ENCODE measurements around the gene DNASE1L1. TPM values are rescaled to one million over a fixed set of nuclear protein-coding genes. Genes with fewer than 3 reads are reported as not detected.
A peak's percentile ranks its signal among the peaks of the same experiment; 100 is the strongest.

Gene DNASE1L1
- total RNA-seq, 1 donor from 2014 or later, result 9.3 TPM

DNA sequence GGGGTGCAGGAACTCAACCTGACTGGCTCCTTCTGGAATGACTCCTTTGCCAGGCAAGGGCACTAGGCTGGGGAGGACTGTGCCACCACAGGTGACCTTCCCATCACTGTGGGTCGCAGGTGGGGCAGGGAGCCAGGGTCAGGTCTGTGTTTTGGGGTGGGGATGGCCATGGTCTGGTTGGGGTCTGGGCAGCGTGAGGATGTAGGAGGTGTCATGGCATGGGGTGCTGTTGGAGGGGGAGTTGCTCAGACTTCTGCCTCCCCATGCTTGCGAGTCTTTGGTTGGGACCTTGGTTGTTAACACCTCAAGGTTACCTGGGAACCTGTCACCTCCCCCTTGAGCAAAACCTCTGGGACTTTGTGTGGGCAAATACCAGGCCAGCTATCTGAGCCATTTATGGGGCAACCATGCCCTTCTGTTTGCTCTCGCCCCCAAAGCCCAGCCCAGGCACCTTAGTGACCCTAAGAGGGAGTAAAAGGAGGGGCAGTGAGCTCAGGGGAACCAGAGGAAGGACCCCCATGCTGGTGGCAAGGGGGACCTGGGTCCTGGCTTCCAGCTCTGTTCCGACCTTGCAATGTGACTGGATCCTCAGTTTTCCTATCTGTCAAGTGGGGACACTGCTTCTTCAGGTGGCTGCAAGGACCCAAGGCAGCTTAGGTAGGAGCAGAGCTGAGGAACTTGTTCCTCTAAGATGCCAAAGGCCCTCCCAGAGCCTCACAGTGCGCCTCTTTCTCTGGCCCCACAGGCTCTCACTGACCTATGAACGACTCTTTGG is 25.5 kb upstream of the DNASE1L1 start:
- DNase-seq (ENCODE audit: low read depth, low spot score), result no peak
- TF ChIP-seq, protein P1, sequence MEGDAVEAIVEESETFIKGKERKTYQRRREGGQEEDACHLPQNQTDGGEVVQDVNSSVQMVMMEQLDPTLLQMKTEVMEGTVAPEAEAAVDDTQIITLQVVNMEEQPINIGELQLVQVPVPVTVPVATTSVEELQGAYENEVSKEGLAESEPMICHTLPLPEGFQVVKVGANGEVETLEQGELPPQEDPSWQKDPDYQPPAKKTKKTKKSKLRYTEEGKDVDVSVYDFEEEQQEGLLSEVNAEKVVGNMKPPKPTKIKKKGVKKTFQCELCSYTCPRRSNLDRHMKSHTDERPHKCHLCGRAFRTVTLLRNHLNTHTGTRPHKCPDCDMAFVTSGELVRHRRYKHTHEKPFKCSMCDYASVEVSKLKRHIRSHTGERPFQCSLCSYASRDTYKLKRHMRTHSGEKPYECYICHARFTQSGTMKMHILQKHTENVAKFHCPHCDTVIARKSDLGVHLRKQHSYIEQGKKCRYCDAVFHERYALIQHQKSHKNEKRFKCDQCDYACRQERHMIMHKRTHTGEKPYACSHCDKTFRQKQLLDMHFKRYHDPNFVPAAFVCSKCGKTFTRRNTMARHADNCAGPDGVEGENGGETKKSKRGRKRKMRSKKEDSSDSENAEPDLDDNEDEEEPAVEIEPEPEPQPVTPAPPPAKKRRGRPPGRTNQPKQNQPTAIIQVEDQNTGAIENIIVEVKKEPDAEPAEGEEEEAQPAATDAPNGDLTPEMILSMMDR (conservative IDR thresholded peaks at IDR 0.05), result no peak
- no peaks in the 10 kb centered on the region for H3K27me3 Mint-ChIP-seq (ENCODE audit: low read depth)
- H3K4me1 Mint-ChIP-seq, result peaks cover 23% of the 10 kb centered on the region
- H3K9me3 Mint-ChIP-seq, result no peaks in the 10 kb centered on the region
- peaks cover 13% of the 10 kb centered on the region for H3K36me3 Mint-ChIP-seq (ENCODE audit: low read depth)
- H3K27ac Mint-ChIP-seq (ENCODE audit: unreplicated experiment), result no peak overlapping the region
- peak overlapping the region; percentile 31 for H3K4me3 Mint-ChIP-seq

DNA sequence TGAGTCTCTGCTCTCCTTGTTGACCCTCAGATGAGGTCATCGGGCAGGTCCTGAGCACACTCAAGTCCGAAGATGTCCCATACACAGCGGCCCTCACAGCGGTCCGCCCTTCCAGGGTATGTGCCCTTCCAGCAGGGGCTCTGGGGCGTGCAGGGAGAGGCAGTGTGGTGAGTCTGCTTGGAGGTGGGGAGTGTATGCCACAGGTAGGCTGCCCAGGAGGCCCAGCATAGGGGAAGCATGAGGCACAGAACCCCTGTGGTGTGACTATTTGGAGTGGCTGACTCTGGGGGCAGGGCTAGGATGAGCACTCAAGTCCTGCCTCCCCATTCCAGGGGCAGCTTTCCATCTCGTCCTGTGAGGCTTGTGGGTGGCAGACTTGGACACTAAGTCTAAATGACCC is 24.6 kb upstream of the DNASE1L1 start:
- Mint-ChIP-seq H3K4me1 (peaks cover 29% of the 10 kb centered on the region), H3K27me3 (ENCODE audit: low read depth) (no peaks in the 10 kb centered on the region), H3K4me3 (peak overlapping the region; percentile 67), H3K36me3 (ENCODE audit: low read depth) (peaks cover 15% of the 10 kb centered on the region), H3K9me3 (no peaks in the 10 kb centered on the region), H3K27ac (ENCODE audit: unreplicated experiment) (no peak overlapping the region)
- TF ChIP-seq, protein P1 (conservative IDR thresholded peaks at IDR 0.05), result no peak
- DNase-seq (ENCODE audit: low read depth, low spot score), result no peak

DNA sequence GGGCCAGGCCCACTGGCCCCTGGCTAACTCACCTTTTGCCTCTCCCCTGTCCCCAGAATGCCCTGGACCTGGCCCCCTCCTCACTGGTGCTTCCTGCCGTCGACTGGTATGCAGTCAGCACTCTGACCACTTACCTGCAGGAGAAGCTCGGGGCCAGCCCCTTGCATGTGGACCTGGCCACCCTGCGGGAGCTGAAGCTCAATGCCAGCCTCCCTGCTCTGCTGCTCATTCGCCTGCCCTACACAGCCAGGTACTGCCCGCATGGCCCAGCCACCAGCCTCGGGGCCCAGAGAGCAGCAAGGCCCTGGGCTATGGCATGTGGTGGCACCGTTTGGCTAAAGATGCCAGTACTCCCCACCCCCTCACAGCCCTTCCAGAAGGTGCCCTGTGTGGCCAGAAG is 23.2 kb upstream of the DNASE1L1 start:
- peaks cover 15% of the 10 kb centered on the region for H3K36me3 Mint-ChIP-seq (ENCODE audit: low read depth)
- no peaks in the 10 kb centered on the region for H3K27me3 Mint-ChIP-seq (ENCODE audit: low read depth)
- DNase-seq (ENCODE audit: low read depth, low spot score), result no peak
- H3K4me1 Mint-ChIP-seq, result peaks cover 27% of the 10 kb centered on the region
- TF ChIP-seq, protein P1 (conservative IDR thresholded peaks at IDR 0.05), result no peak
- no peaks in the 10 kb centered on the region for H3K9me3 Mint-ChIP-seq
- H3K4me3 Mint-ChIP-seq, result no peak overlapping the region
- no peak overlapping the region for H3K27ac Mint-ChIP-seq (ENCODE audit: unreplicated experiment)

DNA sequence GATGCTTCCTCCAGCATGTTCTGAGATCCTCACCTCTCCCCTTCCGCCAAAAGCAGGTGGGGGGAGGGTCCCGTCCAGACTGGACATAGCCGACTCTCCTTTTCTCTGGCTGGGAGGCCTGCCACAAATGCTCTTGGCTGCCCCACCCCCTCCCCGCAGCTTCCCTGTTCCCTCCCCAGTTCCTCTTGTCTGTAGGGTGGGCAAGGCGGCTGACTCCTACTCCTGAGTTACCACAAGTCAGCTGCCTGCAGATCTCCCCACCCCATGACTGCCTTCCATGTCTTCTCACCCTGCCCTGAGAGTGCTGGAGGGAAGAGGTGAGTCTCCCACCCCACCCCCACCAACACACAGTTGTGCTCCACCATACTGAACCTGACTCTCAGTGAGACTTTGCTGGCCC is 22.3 kb upstream of the DNASE1L1 start:
- H3K9me3 Mint-ChIP-seq, result no peaks in the 10 kb centered on the region
- peaks cover 15% of the 10 kb centered on the region for H3K36me3 Mint-ChIP-seq (ENCODE audit: low read depth)
- no peak overlapping the region for H3K27ac Mint-ChIP-seq (ENCODE audit: unreplicated experiment)
- no peaks in the 10 kb centered on the region for H3K27me3 Mint-ChIP-seq (ENCODE audit: low read depth)
- H3K4me1 Mint-ChIP-seq, result peaks cover 26% of the 10 kb centered on the region
- TF ChIP-seq, protein P1 (conservative IDR thresholded peaks at IDR 0.05), result no peak
- DNase-seq (ENCODE audit: low read depth, low spot score), result no peak
- peak overlapping the region; percentile 61 for H3K4me3 Mint-ChIP-seq

DNA sequence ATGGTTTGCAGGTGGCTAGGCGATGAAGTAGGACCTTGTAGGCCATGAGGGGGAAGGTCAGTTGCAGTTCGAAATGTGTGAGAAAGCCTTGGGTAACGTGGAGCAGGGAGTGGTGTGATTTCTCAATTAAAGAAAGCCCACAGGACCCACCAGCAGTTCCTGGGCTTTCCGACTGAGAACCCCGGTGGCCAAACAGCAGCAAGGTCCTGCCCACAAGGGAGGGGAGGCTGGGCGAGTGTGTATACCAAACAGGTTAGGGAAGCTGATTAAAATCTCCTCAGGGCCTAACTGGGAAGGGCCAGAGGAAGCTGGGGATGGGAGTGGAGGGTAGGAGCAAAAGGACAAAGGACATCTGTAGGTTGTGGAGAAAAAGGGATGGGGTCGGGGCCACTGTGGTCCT is 21.9 kb upstream of the DNASE1L1 start:
- TF ChIP-seq, protein P1 (conservative IDR thresholded peaks at IDR 0.05), result no peak
- Mint-ChIP-seq H3K4me3 (peak overlapping the region; percentile 69), H3K36me3 (ENCODE audit: low read depth) (peaks cover 15% of the 10 kb centered on the region), H3K27ac (ENCODE audit: unreplicated experiment) (no peak overlapping the region), H3K4me1 (peaks cover 22% of the 10 kb centered on the region), H3K27me3 (ENCODE audit: low read depth) (no peaks in the 10 kb centered on the region), H3K9me3 (no peaks in the 10 kb centered on the region)
- DNase-seq (ENCODE audit: low read depth, low spot score), result no peak

Data from neural crest cell (in vitro differentiated cells).